A549 (cell line): ENCODE data around the gene NDUFB10.
A peak's percentile ranks its signal among the peaks of the same experiment; 100 is the strongest.

Experiments
- BHLHE40 ChIP-seq: IDR thresholded peaks from 2 replicates; pipeline ENCODE4 v1.6.1; 2012; ENCODE audit warnings: low read depth, low read length, inconsistent platforms
- CHD2 ChIP-seq: fragments of 150-350 bp; IDR thresholded peaks from 2 replicates; pipeline ENCODE4 v1.6.1; 2014; ENCODE audit warnings: low read length; ENCODE audit not compliant: partially characterized antibody
- CTCF ChIP-seq: fragments of >200 bp; sonication (Bioruptor Twin); formaldehyde crosslinking; IDR thresholded peaks from 3 replicates; pipeline ENCODE4 v1.5.1; 2016
- ESRRA ChIP-seq: fragments of 150-350 bp; IDR thresholded peaks from 2 replicates; pipeline ENCODE4 v1.6.1; 2014; ENCODE audit warnings: mild to moderate bottlenecking, low read length, borderline replicate concordance
- MAFK ChIP-seq: fragments of 450-650 bp; IDR thresholded peaks from 2 replicates; pipeline ENCODE4 v1.6.1; 2014; ENCODE audit not compliant: partially characterized antibody
- MAX ChIP-seq: IDR thresholded peaks from 2 replicates; pipeline ENCODE4 v1.6.1; 2012
- NFE2L2 ChIP-seq: fragments of 150-350 bp; conservative IDR thresholded peaks from 2 replicates; pipeline ENCODE4 v1.6.1; 2014; ENCODE audit warnings: low read length
- POLR2A ChIP-seq: IDR thresholded peaks from 2 replicates; pipeline ENCODE4 v1.6.1; 2012; ENCODE audit warnings: mild to moderate bottlenecking, low read length
- POLR2AphosphoS2 ChIP-seq: conservative IDR thresholded peaks from 2 replicates; pipeline ENCODE4 v1.6.1; 2012; ENCODE audit warnings: low read length, improper control_type of control experiment, inconsistent platforms
- REST ChIP-seq: fragments of 200-600 bp; sonication (generic); IDR thresholded peaks from 2 replicates; pipeline ENCODE4 v1.6.1; 2016; ENCODE audit warnings: antibody characterized with exemption, mild to moderate bottlenecking, moderate library complexity
- USF2 ChIP-seq: fragments of 450-650 bp; IDR thresholded peaks from 2 replicates; pipeline ENCODE4 v1.6.1; 2014; ENCODE audit warnings: antibody characterized with exemption

GRCh38 chr16:1983544-1984346 lies 24.4 kb downstream of the NDUFB10 start, which contains the start of gene GFER:
- no peak for TF ChIP-seq CHD2
- peak; percentile 50; the same call in 2 of the 3 replicates for TF ChIP-seq CTCF
- TF ChIP-seq REST: no peak
- peak; percentile 85 for TF ChIP-seq POLR2A
- TF ChIP-seq USF2: no peak
- no peak for TF ChIP-seq MAFK
- no peak for TF ChIP-seq POLR2AphosphoS2
- TF ChIP-seq NFE2L2: no peak
- TF ChIP-seq BHLHE40: no peak
- TF ChIP-seq ESRRA: no peak
- peak; percentile 82 for TF ChIP-seq MAX
